Transverse colon (tissue), 4 donors: Measurements from ENCODE around the gene ZBED3. TPM values are rescaled to one million over a fixed set of nuclear protein-coding genes. Genes with fewer than 3 reads are reported as not detected.

Experiments
- DNase-seq: peaks from one replicate; pipeline ENCODE4 v3.0.0-alpha.2; 2019
- H3K27ac ChIP-seq, 4 donors: fragments of 200-600 bp; sonication (generic); 2 replicates each; pipeline ENCODE4 v1.5.1; 2016 to 2018; ENCODE audit warnings: inconsistent platforms in 4 of 4
- H3K27me3 ChIP-seq: fragments of 200-600 bp; sonication (generic); 2 replicates; pipeline ENCODE4 v1.5.1; 2017; ENCODE audit warnings: inconsistent platforms
- H3K36me3 ChIP-seq, 4 donors: fragments of 200-600 bp; sonication (generic); 2 replicates each; pipeline ENCODE4 v1.5.1; 2017 to 2019; ENCODE audit warnings: inconsistent platforms in 4 of 4
- H3K4me1 ChIP-seq, 4 donors: fragments of 200-600 bp; sonication (generic); 2 replicates each; pipeline ENCODE4 v1.5.1; 2017 to 2020; ENCODE audit warnings: inconsistent platforms in 4 of 4
- H3K4me3 ChIP-seq, 4 donors: fragments of 200-600 bp; sonication (generic); 1 replicate in 1 of 4; 2 replicates in 3 of 4; pipeline versions ENCODE4 v1.5.1 to v1.6.1; 2017 to 2019; ENCODE audit warnings: inconsistent platforms in 4 of 4
- H3K9me3 ChIP-seq, 2 donors: fragments of 200-600 bp; sonication (generic); 2 replicates each; pipeline ENCODE4 v1.5.1; 2017 to 2019; ENCODE audit warnings: inconsistent platforms in 2 of 2
- EP300 ChIP-seq: sonication (generic); formaldehyde crosslinking; IDR thresholded peaks from one replicate; pipeline ENCODE4 v1.6.1; 2017; ENCODE audit warnings: antibody characterized with exemption, low read depth
- POLR2A ChIP-seq: fragments of 450-650 bp; IDR thresholded peaks from one replicate; pipeline ENCODE4 v1.6.1; 2016; ENCODE audit warnings: antibody characterized with exemption, mild to moderate bottlenecking, moderate library complexity
- POLR2AphosphoS5 ChIP-seq, 3 donors: sonication (generic); formaldehyde crosslinking; IDR thresholded peaks; one replicate each; pipeline ENCODE4 v1.6.1; 2016; ENCODE audit warnings: antibody characterized with exemption in 3 of 3
- WGBS, 2 donors: methylation state at CpG; one replicate each; pipeline ENCODE4 v1.1.5; 2018; ENCODE audit warnings: low coverage in 1 of 2; 5-methylcytosine and 5-hydroxymethylcytosine counted together
- in situ Hi-C, 4 donors: fragments of 200-750 bp; cut with MboI; loops; one replicate each; pipeline versions ENCODE4 v1.15.0 to v1.15.1; 2017; ENCODE audit warnings: low sequenced_read_pairs in 3 of 4, low pct_ligation_motif_present in 1 of 4, low pct_unique_long_range_greater_than_20kb in 1 of 4
- intact Hi-C: fragments of 100-400 bp; cut with DNase I; formaldehyde crosslinking; loops from one replicate; pipeline ENCODE4 v1.15.1; 2023; ENCODE audit warnings: low total_unique reads
- total RNA-seq, 4 donors: library from RNA; depleted of rRNA; stranded (reverse); fragments of >200 nt; gene quantifications; one replicate each; pipeline ENCODE4 v1.1.0, GENCODE V29; 2016
- TF ChIP-seq, protein P1 (sequence below), 5 experiments: fragments of 200-600 bp in 3 of 5; fragments of 450-650 bp in 2 of 5; sonication (generic) in 3 of 5; IDR thresholded peaks; 1 replicate in 2 of 5; 2 replicates in 3 of 5; pipeline ENCODE4 v1.5.1; 2016 to 2017; ENCODE audit warnings: antibody characterized with exemption in 5 of 5, inconsistent platforms in 3 of 5, mild to moderate bottlenecking in 2 of 5, moderate library complexity in 1 of 5

The ZBED3 gene
- total RNA-seq, 4 donors from 2014 or later: 1.9 to 56.1 (median 6.7) TPM

DNA sequence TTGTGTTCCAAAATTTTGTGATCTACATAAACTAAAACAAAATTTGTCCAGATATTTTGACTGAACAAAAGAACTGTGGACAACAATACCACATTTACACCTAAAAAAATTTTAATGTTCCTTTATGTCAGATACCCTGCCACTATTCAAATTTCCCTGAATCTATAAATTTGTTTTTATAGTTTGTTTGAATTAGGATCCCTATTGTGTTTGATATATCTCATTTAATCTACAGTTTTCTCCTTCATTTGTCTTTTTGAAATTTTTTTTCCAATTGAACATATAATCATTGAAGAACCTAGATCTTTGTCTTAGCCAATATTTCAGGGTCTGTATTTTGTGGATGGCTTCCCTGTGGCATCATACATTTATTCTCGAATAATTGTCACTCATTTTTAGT is 51.1 kb downstream of the ZBED3 start:
- TF ChIP-seq POLR2A (no peak), POLR2AphosphoS5 (IDR thresholded peaks at IDR 0.05) (no peak), EP300 (no peak)
- TF ChIP-seq, protein P1, sequence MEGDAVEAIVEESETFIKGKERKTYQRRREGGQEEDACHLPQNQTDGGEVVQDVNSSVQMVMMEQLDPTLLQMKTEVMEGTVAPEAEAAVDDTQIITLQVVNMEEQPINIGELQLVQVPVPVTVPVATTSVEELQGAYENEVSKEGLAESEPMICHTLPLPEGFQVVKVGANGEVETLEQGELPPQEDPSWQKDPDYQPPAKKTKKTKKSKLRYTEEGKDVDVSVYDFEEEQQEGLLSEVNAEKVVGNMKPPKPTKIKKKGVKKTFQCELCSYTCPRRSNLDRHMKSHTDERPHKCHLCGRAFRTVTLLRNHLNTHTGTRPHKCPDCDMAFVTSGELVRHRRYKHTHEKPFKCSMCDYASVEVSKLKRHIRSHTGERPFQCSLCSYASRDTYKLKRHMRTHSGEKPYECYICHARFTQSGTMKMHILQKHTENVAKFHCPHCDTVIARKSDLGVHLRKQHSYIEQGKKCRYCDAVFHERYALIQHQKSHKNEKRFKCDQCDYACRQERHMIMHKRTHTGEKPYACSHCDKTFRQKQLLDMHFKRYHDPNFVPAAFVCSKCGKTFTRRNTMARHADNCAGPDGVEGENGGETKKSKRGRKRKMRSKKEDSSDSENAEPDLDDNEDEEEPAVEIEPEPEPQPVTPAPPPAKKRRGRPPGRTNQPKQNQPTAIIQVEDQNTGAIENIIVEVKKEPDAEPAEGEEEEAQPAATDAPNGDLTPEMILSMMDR (IDR thresholded peaks at IDR 0.05): no peak
- Histone ChIP-seq H3K4me3 (no peak overlapping the region), H3K27ac (no peak overlapping the region), H3K4me1 (peaks cover 6 to 12% (median 8%) of the 10 kb centered on the region in 4 donors), H3K9me3 (no peaks in the 10 kb centered on the region), H3K27me3 (no peaks in the 10 kb centered on the region), H3K36me3 (peaks cover 0 to 59% (median 22%) of the 10 kb centered on the region in 4 donors)
- no peak for DNase-seq
- 78 to 83% methylated on average over 1 of the region's 1 CpG for WGBS, 2 donors
- intact Hi-C loops (loop anchor here (10.0 kb wide), 1 partner anchor 1691 kb away; no protein-coding TSS in a partner anchor), in situ Hi-C loops (no loop called here)

DNA sequence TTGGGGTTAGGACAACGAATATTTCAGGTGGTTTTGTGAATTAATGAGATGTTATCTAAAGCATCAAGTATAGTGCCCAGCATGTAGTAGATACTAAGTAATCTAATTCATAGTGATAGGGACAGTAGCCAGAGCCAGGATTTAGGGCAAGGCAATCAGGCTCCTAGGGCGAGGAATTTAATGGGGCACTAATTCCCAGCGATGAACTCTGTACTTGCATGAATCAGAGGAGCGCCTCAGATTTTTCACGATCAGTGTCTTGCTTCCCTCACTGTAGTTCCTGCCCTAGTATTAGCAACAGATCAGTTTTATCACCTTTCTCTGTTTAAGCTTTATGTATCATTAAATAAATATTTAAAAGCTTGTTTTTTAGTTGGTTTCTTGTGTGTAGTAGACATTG is 53.7 kb downstream of the ZBED3 start:
- Histone ChIP-seq H3K9me3 (no peaks in the 10 kb centered on the region), H3K4me1 (peaks cover 6 to 19% (median 11%) of the 10 kb centered on the region in 4 donors), H3K36me3 (peaks cover 0 to 34% (median 10%) of the 10 kb centered on the region in 4 donors), H3K4me3 (no peak overlapping the region), H3K27me3 (no peaks in the 10 kb centered on the region), H3K27ac (no peak overlapping the region)
- WGBS, 2 donors: 76 to 96% methylated on average over 5 of the region's 5 CpGs
- in situ Hi-C loops: no loop called here
- TF ChIP-seq POLR2A: no peak
- TF ChIP-seq POLR2AphosphoS5 (IDR thresholded peaks at IDR 0.05): no peak
- TF ChIP-seq, protein P1 (IDR thresholded peaks at IDR 0.05): no peak
- no peak for TF ChIP-seq EP300
- no peak for DNase-seq
- intact Hi-C loops: loop anchor here (10.0 kb wide), 1 partner anchor 1689 kb away; no protein-coding TSS in a partner anchor

DNA sequence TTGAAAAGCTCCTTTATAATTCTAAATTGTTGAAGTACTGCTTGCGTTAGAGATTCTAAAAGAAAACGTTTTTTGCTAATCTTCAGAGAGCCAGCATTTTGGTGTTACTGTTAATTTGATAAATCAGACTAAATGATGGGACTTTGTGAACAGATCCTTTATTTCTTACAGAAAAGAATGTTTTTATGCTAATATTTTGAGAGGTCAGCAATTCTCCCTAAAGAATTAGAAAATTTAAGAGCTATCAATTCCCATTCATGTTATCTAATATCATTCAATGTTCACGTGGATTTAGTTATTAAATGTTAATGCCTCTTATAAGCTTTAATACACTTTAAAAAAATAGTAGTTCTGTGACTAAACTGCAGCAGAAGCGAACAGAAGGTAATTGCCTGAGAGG is 54.5 kb downstream of the ZBED3 start:
- Histone ChIP-seq H3K27me3 (no peaks in the 10 kb centered on the region), H3K27ac (no peak overlapping the region), H3K36me3 (peaks cover 0 to 27% (median 10%) of the 10 kb centered on the region in 4 donors), H3K4me3 (no peak overlapping the region), H3K9me3 (no peaks in the 10 kb centered on the region), H3K4me1 (peaks cover 6 to 19% (median 11%) of the 10 kb centered on the region in 4 donors)
- intact Hi-C loops: loop anchor here (10.0 kb wide), 1 partner anchor 1688 kb away; no protein-coding TSS in a partner anchor
- no peak for DNase-seq
- 84 to 92% methylated on average over 4 of the region's 4 CpGs for WGBS, 2 donors
- no peak for TF ChIP-seq POLR2A
- TF ChIP-seq, protein P1 (IDR thresholded peaks at IDR 0.05): no peak
- TF ChIP-seq POLR2AphosphoS5 (IDR thresholded peaks at IDR 0.05): no peak
- no peak for TF ChIP-seq EP300
- in situ Hi-C loops: no loop called here

DNA sequence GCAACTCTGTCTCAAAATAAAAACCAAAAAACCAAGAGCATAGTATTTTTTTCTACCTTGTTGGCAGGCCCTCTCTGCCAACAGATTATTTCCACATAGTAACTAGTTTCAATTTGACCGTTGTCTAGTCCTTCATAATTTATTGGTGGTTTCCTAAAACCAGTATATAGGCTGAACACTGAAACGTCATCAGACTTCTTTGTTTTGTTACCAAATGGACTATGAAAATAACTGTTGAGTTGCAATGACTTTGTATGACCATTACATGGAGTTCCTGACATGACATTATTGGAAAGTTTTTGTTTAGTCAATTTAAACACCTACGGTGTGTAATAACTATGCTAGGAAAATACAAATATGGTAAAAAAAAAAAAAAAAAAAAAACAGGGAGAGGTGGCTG is 55.2 kb downstream of the ZBED3 start:
- DNase-seq: no peak
- no peak for TF ChIP-seq POLR2AphosphoS5 (IDR thresholded peaks at IDR 0.05)
- TF ChIP-seq, protein P1 (IDR thresholded peaks at IDR 0.05): no peak
- TF ChIP-seq EP300: no peak
- TF ChIP-seq POLR2A: no peak
- intact Hi-C loops (loop anchor here (10.0 kb wide), 1 partner anchor 1687 kb away; no protein-coding TSS in a partner anchor), in situ Hi-C loops (no loop called here)
- peak overlapping the region in 3 of 4 donors; percentile 89 to 98 (median 92) for H3K4me3 ChIP-seq
- 47 to 49% methylated on average over 3 of the region's 3 CpGs for WGBS, 2 donors
- H3K4me1 ChIP-seq: peaks cover 6 to 19% (median 11%) of the 10 kb centered on the region in 4 donors
- H3K36me3 ChIP-seq: peaks cover 0 to 19% (median 10%) of the 10 kb centered on the region in 4 donors
- no peaks in the 10 kb centered on the region for H3K27me3 ChIP-seq
- H3K9me3 ChIP-seq: no peaks in the 10 kb centered on the region
- H3K27ac ChIP-seq: peak overlapping the region in 2 of 4 donors; percentile 93 to 96
